AG04450 (cell line): ENCODE results near the gene CLMN. TPM values are rescaled to one million over a fixed set of nuclear protein-coding genes. Genes with fewer than 3 reads are reported as not detected.

Experiments
- CTCF ChIA-PET: fragments of 300-600, 350-600 bp; formaldehyde crosslinking; extraction: SDS; loops from one replicate; lab custom pipeline; 2022; ENCODE audit warnings: antibody characterized with exemption, inconsistent platforms; lab: Charles Lee
- POLR2A ChIA-PET: fragments of 350-600 bp; formaldehyde crosslinking; extraction: SDS; loops from one replicate; lab custom pipeline; 2021; ENCODE audit warnings: antibody characterized with exemption, inconsistent platforms; lab: Yijun Ruan, JAX
- DNase-seq: peaks from one replicate; pipeline ENCODE4 v3.0.0-alpha.2; 2011; ENCODE audit warnings: low read depth, low spot score
- H3K27ac ChIP-seq: one replicate; pipeline ENCODE4 v1.5.1; 2012; ENCODE audit warnings: low read depth, low read length, control low read depth
- H3K27me3 ChIP-seq: one replicate; pipeline ENCODE4 v1.6.0; 2012; ENCODE audit warnings: low read length; ENCODE audit not compliant: control insufficient read depth, insufficient read depth
- H3K4me3 ChIP-seq: 2 replicates; pipeline ENCODE4 v1.5.1; 2011; ENCODE audit warnings: mild to moderate bottlenecking, low read depth, low read length, control low read depth
- H3K9me3 ChIP-seq: 2 replicates; pipeline ENCODE4 v1.5.1; 2012; ENCODE audit warnings: low read length; ENCODE audit not compliant: control insufficient read depth, insufficient read depth
- CTCF ChIP-seq: IDR thresholded peaks from 2 replicates; pipeline ENCODE4 v1.5.1; 2011; ENCODE audit warnings: low read depth, low read length, control low read depth, inconsistent platforms
- polyA plus RNA-seq: library from polyadenylated mRNA; depleted of rRNA; stranded (reverse); fragments of >200 nt; gene quantifications from 2 replicates; pipeline ENCODE4 v1.2.3, GENCODE V29; 2011

Gene CLMN
- polyA plus RNA-seq, 1 experiment: 0.09 TPM

- DNase-seq: no peak
- no peak overlapping the region for H3K4me3 ChIP-seq
- CTCF ChIA-PET: interaction anchor here (1.2 kb wide), 1 partner anchor 28 kb away, joined by 3 read pairs; no protein-coding TSS in a partner anchor
- no peaks in the 10 kb centered on the region for H3K9me3 ChIP-seq
- H3K27me3 ChIP-seq: peaks cover 3% of the 10 kb centered on the region
- no peak for TF ChIP-seq CTCF
- POLR2A ChIA-PET: interaction anchor here (0.6 kb wide), 1 partner anchor 283 kb away, joined by 3 read pairs; no protein-coding TSS in a partner anchor
- H3K27ac ChIP-seq: no peak overlapping the region
These were observed 97.5 kb downstream of the CLMN start for GRCh38 chr14:95222151-95222631.

- Histone ChIP-seq H3K27me3 (no peaks in the 10 kb centered on the region), H3K27ac (no peak overlapping the region), H3K9me3 (no peaks in the 10 kb centered on the region), H3K4me3 (no peak overlapping the region)
- CTCF ChIA-PET: interaction anchor here (1.2 kb wide), 1 partner anchor 27 kb away, joined by 3 read pairs; no protein-coding TSS in a partner anchor
- no peak for TF ChIP-seq CTCF
- POLR2A ChIA-PET: no interaction called here
- DNase-seq: no peak
These were observed 98.2 kb downstream of the CLMN start for GRCh38 chr14:95221531-95221930.

GRCh38 chr14:95220663-95221231, 99.0 kb downstream of the CLMN start:
- Histone ChIP-seq H3K9me3 (no peaks in the 10 kb centered on the region), H3K27ac (no peak overlapping the region), H3K4me3 (no peak overlapping the region), H3K27me3 (no peaks in the 10 kb centered on the region)
- ChIA-PET CTCF (no interaction called here), POLR2A (interaction anchor here (0.7 kb wide), 1 partner anchor 1337 kb away, joined by 9 read pairs; no protein-coding TSS in a partner anchor)
- no peak for TF ChIP-seq CTCF
- DNase-seq: no peak

- no peak overlapping the region for H3K4me3 ChIP-seq
- CTCF ChIA-PET: no interaction called here
- POLR2A ChIA-PET: no interaction called here
- no peaks in the 10 kb centered on the region for H3K9me3 ChIP-seq
- no peak overlapping the region for H3K27ac ChIP-seq
- H3K27me3 ChIP-seq: no peaks in the 10 kb centered on the region
- no peak for DNase-seq
- no peak for TF ChIP-seq CTCF
These were observed 101.1 kb downstream of the CLMN start for GRCh38 chr14:95218472-95219193.

- no peak for DNase-seq
- Histone ChIP-seq H3K27ac (no peak overlapping the region), H3K9me3 (no peaks in the 10 kb centered on the region), H3K4me3 (no peak overlapping the region), H3K27me3 (no peaks in the 10 kb centered on the region)
- ChIA-PET POLR2A (no interaction called here), CTCF (no interaction called here)
- TF ChIP-seq CTCF: no peak
These were observed 101.7 kb downstream of the CLMN start for GRCh38 chr14:95218006-95218405.
